HG03565 (cell line): Measurements from ENCODE around the gene CD9.
"Not testable (repeated sequence)": the region's sequence is repeated elsewhere in the genome, so short reads cannot be mapped to it uniquely, and the experiment has no call there.

Experiments
- ATAC-seq: cut with Tn5 transposase; IDR thresholded peaks from one replicate; pipeline ENCODE4 v1.9.1; 2021; ENCODE audit warnings: mild to moderate bottlenecking, moderate library complexity; ENCODE audit not compliant: unreplicated experiment

The CD9 gene

GRCh38 chr12:6198556-6198955 lies 1.6 kb upstream of the CD9 start:
- no peak for ATAC-seq

- no peak for ATAC-seq
Observed at GRCh38 chr12:6198985-6199530, 1.1 kb upstream of the CD9 start.

GRCh38 chr12:6199531-6200255 lies 507 bp upstream of the CD9 start:
- ATAC-seq: no peak

- ATAC-seq: no peak
Observed at GRCh38 chr12:6201213-6201608, 1.0 kb downstream of the CD9 start.

DNA sequence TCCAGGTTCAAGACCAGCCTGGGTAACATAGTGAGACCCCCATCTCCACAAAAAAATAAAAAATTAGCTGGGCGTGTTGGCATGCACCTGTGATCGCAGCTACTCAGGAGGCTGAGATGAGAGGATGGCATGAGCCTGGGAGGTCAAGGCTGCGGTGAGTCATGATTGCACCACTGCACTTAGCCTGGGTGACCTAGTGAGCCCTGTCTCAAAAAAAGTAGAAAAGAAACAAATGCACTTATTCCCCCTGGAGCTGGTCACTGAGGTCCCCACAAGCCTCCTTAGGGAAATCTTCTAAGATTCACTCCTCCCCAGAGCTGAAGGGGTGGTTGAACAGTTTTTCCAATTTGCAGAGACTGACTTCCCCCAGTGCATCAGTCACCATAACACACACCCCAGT lies 1.6 kb downstream of the CD9 start:
- no peak for ATAC-seq

DNA sequence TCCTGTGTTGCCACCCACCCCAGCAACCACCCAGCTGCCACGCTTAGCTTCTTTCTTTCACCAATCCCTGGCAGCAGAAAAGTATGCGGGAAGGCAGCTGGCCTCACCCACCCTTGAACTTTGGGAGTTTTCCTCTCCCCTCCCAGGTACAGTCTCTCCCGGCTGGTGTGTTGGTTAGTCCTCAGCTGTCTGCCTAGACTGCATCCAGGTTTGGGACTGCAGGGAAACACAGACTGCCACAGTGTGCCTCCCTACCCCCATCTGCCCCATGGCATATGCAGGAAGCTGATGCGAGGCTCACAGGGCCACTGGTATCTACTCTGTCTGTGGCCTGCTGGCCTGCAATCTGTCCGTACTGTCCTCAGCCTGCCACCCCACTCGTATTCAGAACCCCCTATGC lies 2.1 kb downstream of the CD9 start:
- no peak for ATAC-seq

- no peak for ATAC-seq
Observed at GRCh38 chr12:6202846-6203245, 2.6 kb downstream of the CD9 start.

DNA sequence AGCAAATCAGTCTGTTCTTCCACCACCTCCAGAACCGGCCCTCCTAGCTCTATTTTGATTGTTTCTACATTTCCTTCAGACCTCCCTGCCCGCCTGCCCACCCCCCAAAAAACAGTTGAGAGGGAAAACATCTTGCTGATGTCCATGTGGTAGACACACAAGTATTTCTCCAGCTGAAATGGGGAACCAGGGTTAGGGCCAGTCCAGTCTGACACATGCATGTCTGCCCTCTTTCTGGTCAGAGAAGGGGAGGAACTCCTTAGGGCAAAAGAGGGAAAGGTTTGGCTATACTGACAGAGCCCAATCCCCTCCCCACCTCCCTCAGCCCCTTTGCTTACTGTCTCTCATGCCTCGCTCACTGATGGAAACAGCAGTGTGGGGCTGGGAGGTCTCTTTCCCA lies 3.4 kb downstream of the CD9 start:
- ATAC-seq: no peak

DNA sequence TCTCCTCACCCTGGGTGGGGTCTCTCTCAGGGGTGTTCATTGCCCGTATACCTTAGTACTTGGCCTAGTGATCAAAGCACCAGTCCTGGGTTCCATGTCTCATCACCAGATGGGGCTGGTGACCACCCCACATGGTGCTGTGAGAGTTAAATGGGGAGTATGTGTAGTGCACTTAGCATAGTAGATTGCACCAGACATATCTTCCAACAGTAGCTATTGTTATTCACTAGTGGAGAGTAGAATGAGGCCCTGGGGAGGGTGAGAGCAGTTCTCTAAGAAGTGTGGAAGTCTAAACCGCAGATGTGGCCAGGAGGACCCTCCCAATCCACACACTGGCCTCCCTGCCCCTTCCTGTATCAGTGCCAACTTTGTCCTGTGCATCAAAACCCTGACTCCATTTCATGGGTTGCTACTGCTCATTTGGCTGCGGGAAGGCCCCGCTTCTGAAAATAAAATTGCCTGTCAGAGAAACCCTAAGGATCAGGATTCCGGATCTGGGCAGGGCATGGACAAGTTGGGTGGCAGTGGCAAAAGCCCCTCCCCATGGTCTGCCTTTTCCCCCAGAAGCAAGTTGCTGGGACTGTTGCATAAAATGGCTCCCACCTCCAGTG lies 4.4 kb downstream of the CD9 start:
- no peak for ATAC-seq

DNA sequence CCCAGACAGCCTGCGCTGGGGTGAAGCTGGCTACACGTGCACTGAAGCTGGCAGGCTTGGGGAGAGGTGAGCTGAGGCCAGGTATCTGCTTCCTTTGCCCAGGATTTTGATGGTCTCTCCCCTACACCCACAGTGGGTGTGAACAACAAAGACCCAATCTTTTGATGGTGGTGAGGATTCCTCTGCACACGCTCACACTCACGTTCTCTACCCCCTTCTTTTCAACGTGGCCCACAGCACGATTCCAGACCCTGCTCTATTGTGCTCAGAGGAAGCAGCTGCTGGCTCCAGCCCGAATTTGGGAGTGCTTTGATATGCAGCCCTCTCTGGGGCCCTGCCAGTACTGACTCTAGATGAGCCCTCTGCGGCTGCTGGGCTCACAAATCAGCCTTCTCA lies 4.9 kb downstream of the CD9 start:
- no peak for ATAC-seq

- no peak for ATAC-seq
Observed at GRCh38 chr12:6205761-6206160, 5.6 kb downstream of the CD9 start.

- no peak for ATAC-seq
Observed at GRCh38 chr12:6206327-6206726, 6.1 kb downstream of the CD9 start.

DNA sequence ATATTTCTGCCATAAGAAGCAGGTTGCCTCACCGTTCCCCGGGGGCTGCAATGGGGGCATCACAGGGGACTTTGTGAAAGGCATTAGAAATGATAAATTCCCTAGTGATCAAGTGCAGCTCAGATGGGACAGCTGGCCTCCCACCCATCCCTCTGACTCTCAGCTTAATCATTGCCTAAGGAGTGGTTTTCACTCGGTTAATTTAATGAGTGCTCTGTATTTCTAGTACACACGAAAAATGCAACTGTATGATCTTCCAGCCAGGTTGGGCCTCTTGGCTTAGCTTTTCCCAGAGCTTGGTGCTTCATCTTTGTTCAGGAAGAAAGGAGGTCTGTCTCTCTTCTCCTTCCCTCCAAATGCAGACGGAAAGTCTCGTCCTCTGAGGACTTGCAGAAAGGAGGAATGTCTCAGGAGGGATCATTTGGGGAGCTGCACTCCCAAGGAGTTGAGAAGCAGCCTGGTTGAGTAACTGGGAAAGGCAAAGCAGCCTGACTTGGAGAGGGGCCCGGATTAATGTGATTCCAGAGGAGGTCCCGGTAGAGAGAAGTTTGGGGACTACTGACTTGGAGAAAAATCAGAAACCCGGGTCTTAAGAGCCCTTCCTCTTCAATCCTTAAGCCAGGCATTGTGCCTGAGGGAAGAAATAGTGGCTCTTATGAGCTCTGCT lies 7.2 kb downstream of the CD9 start:
- no peak for ATAC-seq

DNA sequence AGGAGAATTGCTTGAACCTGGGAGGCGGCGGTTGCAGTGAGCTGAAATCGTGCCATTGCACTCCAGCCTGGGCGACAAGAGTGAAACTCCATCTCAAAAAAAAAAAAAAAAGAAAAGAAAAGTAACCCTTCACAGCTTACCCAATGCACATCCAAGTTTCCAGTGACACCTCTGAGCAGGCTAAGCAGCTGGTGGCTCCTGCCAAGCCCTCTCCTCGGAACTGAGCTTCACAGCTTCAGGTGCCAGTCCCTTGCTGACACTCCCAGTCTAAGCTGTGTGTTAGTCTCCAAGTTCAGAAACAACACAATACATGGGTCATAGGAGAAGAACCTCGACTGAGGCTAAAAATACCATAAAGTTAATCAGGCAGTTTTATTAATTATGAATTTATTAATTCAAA lies 7.9 kb downstream of the CD9 start:
- ATAC-seq: no peak

GRCh38 chr12:6209428-6209827 lies 9.2 kb downstream of the CD9 start:
- not testable (repeated sequence) for ATAC-seq

- ATAC-seq: no peak
Observed at GRCh38 chr12:6211421-6211869, 11.2 kb downstream of the CD9 start.

- ATAC-seq: no peak
Observed at GRCh38 chr12:6212086-6212485, 11.9 kb downstream of the CD9 start.

GRCh38 chr12:6213969-6214368 lies 13.8 kb downstream of the CD9 start:
- ATAC-seq: no peak

DNA sequence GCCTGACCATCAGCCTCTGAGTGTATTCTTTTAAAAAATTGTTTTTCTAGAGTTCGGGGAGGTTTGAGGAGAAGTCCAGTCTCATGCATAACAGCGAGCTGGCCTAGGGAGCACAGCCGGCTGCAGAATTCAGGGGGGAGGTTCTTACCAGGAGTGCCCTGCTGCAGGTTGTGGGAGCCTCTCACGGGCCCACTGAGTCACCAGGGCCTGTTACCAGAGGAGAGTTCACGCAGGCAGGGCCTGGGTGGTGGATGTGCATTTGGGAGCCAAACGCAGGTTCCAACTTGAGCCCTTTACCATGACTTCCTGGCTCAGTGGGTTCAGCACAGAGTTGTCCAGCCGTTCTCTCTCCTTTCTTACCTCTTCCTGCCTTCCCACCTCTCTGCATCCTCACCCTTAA lies 14.4 kb downstream of the CD9 start:
- no peak for ATAC-seq

DNA sequence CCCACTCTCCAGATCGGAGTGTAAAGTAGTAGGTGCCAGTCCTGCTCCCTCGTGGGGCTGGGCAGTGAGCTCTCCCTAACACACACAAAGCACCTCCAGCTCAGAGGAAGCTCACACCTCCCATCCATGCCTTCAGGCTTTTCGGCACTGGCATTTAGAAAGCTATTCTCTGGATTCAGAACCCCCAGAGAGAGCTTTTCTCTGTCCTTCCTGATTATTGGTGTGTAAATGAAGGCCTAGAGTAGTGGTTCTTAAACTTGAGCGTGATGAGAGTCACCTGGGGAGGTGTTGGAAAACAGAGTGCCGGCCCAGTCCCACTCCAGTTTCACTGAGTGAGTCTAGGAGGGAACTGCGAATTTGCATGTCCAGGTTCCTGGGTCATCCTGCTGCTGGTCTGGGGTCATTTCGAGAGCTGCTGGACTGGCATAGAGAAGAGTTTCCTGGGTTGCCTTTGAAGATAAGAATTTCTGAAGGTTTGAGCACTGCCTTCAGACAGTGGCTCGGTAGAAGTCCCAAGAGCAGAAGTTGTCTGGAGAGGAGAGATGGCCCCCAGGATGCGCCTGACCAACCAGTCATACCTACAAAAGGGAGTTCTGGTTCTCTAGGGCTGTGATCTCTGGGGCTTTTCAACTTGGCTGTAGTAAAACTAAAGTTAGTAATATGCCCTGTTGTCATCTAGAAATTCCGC lies 15.1 kb downstream of the CD9 start:
- no peak for ATAC-seq

- no peak for ATAC-seq
Observed at GRCh38 chr12:6215932-6216494, 15.8 kb downstream of the CD9 start.
